ENCODE results near the gene AP4E1. TPM values are rescaled to one million over a fixed set of nuclear protein-coding genes. Genes with fewer than 3 reads are reported as not detected.

AP4E1 gene
- total RNA-seq, 1 experiment from 2014 or later = 10.1 TPM

GRCh38 chr15:50864873-50865272 is 43.6 kb upstream of the AP4E1 start:
- no peak overlapping the region for H2AFZ ChIP-seq (ENCODE audit: low read depth, low read length, poor library complexity, severe bottlenecking)
- no peak overlapping the region for H3K9ac ChIP-seq (ENCODE audit: low read length)
- H3K4me1 ChIP-seq (ENCODE audit: control insufficient read depth in 1 of 2, insufficient read depth in 2 of 2, low read length in 2 of 2) = no peaks in the 10 kb centered on the region
- intact Hi-C loops (cut with micrococcal nuclease) = no loop called here
- no peaks in the 10 kb centered on the region for H3K9me3 ChIP-seq (ENCODE audit: control insufficient read depth in 1 of 2, insufficient read depth in 1 of 2, low read depth in 1 of 2, low read length in 2 of 2)
- H3K27ac ChIP-seq (ENCODE audit: low read depth, low read length) = no peak overlapping the region
- no peaks in the 10 kb centered on the region for H3K9me2 ChIP-seq (ENCODE audit: insufficient read depth)
- DNase-seq (ENCODE audit: low read depth, low spot score) (no peak), ATAC-seq (no peak)
- RAD21 ChIA-PET (ENCODE audit: low non-redundant PET in 1 of 2, low total read pairs in 2 of 2, uncharacterized antibody in 2 of 2, unreplicated experiment in 2 of 2) = no interaction called here
- POLR2A ChIA-PET = no interaction called here
- no peaks in the 10 kb centered on the region for H4K20me1 ChIP-seq (ENCODE audit: insufficient read depth)
- BruUV-seq (replicated peaks) = no TSS peak
- H3K79me2 ChIP-seq (ENCODE audit: insufficient read depth, low read length) = no peaks in the 10 kb centered on the region
- CTCF ChIA-PET = no interaction called here
- H3K27me3 ChIP-seq (ENCODE audit: insufficient read depth, low read length) = no peaks in the 10 kb centered on the region
- no peak overlapping the region for H3K4me2 ChIP-seq (ENCODE audit: low read length)
- H3K36me3 ChIP-seq (ENCODE audit: control insufficient read depth in 1 of 2, insufficient read depth in 2 of 2, low read length in 2 of 2) = no peaks in the 10 kb centered on the region
- H3K4me3 ChIP-seq (replicated peaks in 1 of 2; ENCODE audit: low read depth in 1 of 2, low read length in 2 of 2) = no peak overlapping the region
- TF ChIP-seq SRF (IDR thresholded peaks at IDR 0.05; ENCODE audit: low read depth) (no peak), CBX3 (IDR thresholded peaks at IDR 0.05; ENCODE audit: low read depth) (no peak), EGR1 (IDR thresholded peaks at IDR 0.05; ENCODE audit: low read depth) (no peak), TCF7L2 (IDR thresholded peaks at IDR 0.05; ENCODE audit: borderline replicate concordance, extremely low read depth, insufficient read depth, insufficient read length) (no peak), ELF1 (IDR thresholded peaks at IDR 0.05; ENCODE audit: borderline replicate concordance, low read depth) (no peak), SP1 (IDR thresholded peaks at IDR 0.05; ENCODE audit: low read depth) (no peak), JUND (IDR thresholded peaks at IDR 0.05) (no peak), EZH2phosphoT487 (IDR thresholded peaks at IDR 0.05; ENCODE audit: borderline replicate concordance) (no peak), SIN3A (IDR thresholded peaks at IDR 0.05; ENCODE audit: low read depth) (no peak), RAD21 (IDR thresholded peaks at IDR 0.05; ENCODE audit: low read depth) (no peak), MAX (IDR thresholded peaks at IDR 0.05) (no peak), ZFX (IDR thresholded peaks at IDR 0.05) (no peak), POLR2A (IDR thresholded peaks at IDR 0.05; ENCODE audit: borderline replicate concordance, extremely low read depth, insufficient read depth, insufficient read length) (no peak), EZH2 (IDR thresholded peaks at IDR 0.05) (no peak)
- TF ChIP-seq, protein P1, sequence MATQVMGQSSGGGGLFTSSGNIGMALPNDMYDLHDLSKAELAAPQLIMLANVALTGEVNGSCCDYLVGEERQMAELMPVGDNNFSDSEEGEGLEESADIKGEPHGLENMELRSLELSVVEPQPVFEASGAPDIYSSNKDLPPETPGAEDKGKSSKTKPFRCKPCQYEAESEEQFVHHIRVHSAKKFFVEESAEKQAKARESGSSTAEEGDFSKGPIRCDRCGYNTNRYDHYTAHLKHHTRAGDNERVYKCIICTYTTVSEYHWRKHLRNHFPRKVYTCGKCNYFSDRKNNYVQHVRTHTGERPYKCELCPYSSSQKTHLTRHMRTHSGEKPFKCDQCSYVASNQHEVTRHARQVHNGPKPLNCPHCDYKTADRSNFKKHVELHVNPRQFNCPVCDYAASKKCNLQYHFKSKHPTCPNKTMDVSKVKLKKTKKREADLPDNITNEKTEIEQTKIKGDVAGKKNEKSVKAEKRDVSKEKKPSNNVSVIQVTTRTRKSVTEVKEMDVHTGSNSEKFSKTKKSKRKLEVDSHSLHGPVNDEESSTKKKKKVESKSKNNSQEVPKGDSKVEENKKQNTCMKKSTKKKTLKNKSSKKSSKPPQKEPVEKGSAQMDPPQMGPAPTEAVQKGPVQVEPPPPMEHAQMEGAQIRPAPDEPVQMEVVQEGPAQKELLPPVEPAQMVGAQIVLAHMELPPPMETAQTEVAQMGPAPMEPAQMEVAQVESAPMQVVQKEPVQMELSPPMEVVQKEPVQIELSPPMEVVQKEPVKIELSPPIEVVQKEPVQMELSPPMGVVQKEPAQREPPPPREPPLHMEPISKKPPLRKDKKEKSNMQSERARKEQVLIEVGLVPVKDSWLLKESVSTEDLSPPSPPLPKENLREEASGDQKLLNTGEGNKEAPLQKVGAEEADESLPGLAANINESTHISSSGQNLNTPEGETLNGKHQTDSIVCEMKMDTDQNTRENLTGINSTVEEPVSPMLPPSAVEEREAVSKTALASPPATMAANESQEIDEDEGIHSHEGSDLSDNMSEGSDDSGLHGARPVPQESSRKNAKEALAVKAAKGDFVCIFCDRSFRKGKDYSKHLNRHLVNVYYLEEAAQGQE (IDR thresholded peaks at IDR 0.05; ENCODE audit: low read depth) = no peak
